Ishikawa (cell line): Measurements from ENCODE around the gene CLIP4.

Source experiments
- CEBPB ChIP-seq: IDR thresholded peaks from 2 replicates; pipeline ENCODE4 v1.6.1; 2012
- CREB1 ChIP-seq: IDR thresholded peaks from 2 replicates; pipeline ENCODE4 v1.6.1; 2012; ENCODE audit warnings: low read depth
- EGR1 ChIP-seq: IDR thresholded peaks from 2 replicates; pipeline ENCODE4 v1.6.1; 2012
- EP300 ChIP-seq: IDR thresholded peaks from 2 replicates; pipeline ENCODE4 v1.6.1; 2012; ENCODE audit warnings: borderline replicate concordance
- FOXM1 ChIP-seq: IDR thresholded peaks from 2 replicates; pipeline ENCODE4 v1.6.1; 2012; ENCODE audit warnings: low read depth, borderline replicate concordance
- MAX ChIP-seq: IDR thresholded peaks from 2 replicates; pipeline ENCODE4 v1.6.1; 2012
- NFIC ChIP-seq: IDR thresholded peaks from 2 replicates; pipeline ENCODE4 v1.6.1; 2012
- RAD21 ChIP-seq: IDR thresholded peaks from 2 replicates; pipeline ENCODE4 v1.6.1; 2012; ENCODE audit warnings: low read depth
- TAF1 ChIP-seq: IDR thresholded peaks from 2 replicates; pipeline ENCODE4 v1.6.1; 2012; ENCODE audit warnings: low read depth, mild to moderate bottlenecking
- TCF12 ChIP-seq: IDR thresholded peaks from 2 replicates; pipeline ENCODE4 v1.6.1; 2012; ENCODE audit warnings: low read depth
- TEAD4 ChIP-seq: IDR thresholded peaks from 2 replicates; pipeline ENCODE4 v1.6.1; 2012
- YY1 ChIP-seq: IDR thresholded peaks from 2 replicates; pipeline ENCODE4 v1.6.1; 2012; ENCODE audit warnings: low read depth
- ZBTB7A ChIP-seq: IDR thresholded peaks from 2 replicates; pipeline ENCODE4 v1.6.1; 2012; ENCODE audit warnings: low read depth
- TF ChIP-seq, protein P1 (sequence below): IDR thresholded peaks from 2 replicates; pipeline ENCODE4 v1.6.1; 2012; ENCODE audit warnings: low read depth, mild to moderate bottlenecking
- TF ChIP-seq, protein P2 (sequence below): IDR thresholded peaks from 2 replicates; pipeline ENCODE4 v1.6.1; 2012

CLIP4 gene

GRCh38 chr2:29219374-29219773 is 104.2 kb downstream of the CLIP4 start:
- TF ChIP-seq EP300 (no peak), EGR1 (no peak), YY1 (no peak), RAD21 (no peak), CREB1 (no peak), MAX (no peak), TEAD4 (no peak), TAF1 (no peak), CEBPB (no peak), ZBTB7A (no peak), NFIC (no peak), TCF12 (no peak), FOXM1 (no peak)
- TF ChIP-seq, protein P1, sequence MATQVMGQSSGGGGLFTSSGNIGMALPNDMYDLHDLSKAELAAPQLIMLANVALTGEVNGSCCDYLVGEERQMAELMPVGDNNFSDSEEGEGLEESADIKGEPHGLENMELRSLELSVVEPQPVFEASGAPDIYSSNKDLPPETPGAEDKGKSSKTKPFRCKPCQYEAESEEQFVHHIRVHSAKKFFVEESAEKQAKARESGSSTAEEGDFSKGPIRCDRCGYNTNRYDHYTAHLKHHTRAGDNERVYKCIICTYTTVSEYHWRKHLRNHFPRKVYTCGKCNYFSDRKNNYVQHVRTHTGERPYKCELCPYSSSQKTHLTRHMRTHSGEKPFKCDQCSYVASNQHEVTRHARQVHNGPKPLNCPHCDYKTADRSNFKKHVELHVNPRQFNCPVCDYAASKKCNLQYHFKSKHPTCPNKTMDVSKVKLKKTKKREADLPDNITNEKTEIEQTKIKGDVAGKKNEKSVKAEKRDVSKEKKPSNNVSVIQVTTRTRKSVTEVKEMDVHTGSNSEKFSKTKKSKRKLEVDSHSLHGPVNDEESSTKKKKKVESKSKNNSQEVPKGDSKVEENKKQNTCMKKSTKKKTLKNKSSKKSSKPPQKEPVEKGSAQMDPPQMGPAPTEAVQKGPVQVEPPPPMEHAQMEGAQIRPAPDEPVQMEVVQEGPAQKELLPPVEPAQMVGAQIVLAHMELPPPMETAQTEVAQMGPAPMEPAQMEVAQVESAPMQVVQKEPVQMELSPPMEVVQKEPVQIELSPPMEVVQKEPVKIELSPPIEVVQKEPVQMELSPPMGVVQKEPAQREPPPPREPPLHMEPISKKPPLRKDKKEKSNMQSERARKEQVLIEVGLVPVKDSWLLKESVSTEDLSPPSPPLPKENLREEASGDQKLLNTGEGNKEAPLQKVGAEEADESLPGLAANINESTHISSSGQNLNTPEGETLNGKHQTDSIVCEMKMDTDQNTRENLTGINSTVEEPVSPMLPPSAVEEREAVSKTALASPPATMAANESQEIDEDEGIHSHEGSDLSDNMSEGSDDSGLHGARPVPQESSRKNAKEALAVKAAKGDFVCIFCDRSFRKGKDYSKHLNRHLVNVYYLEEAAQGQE, result no peak
- TF ChIP-seq, protein P2, sequence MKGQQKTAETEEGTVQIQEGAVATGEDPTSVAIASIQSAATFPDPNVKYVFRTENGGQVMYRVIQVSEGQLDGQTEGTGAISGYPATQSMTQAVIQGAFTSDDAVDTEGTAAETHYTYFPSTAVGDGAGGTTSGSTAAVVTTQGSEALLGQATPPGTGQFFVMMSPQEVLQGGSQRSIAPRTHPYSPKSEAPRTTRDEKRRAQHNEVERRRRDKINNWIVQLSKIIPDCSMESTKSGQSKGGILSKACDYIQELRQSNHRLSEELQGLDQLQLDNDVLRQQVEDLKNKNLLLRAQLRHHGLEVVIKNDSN, result no peak

GRCh38 chr2:29220506-29221270 is 105.5 kb downstream of the CLIP4 start:
- TF ChIP-seq YY1, result no peak
- no peak for TF ChIP-seq RAD21
- TF ChIP-seq NFIC, result no peak
- TF ChIP-seq EGR1, result no peak
- TF ChIP-seq, protein P1, result no peak
- no peak for TF ChIP-seq MAX
- no peak for TF ChIP-seq TCF12
- TF ChIP-seq TEAD4, result no peak
- TF ChIP-seq TAF1, result no peak
- no peak for TF ChIP-seq ZBTB7A

DNA sequence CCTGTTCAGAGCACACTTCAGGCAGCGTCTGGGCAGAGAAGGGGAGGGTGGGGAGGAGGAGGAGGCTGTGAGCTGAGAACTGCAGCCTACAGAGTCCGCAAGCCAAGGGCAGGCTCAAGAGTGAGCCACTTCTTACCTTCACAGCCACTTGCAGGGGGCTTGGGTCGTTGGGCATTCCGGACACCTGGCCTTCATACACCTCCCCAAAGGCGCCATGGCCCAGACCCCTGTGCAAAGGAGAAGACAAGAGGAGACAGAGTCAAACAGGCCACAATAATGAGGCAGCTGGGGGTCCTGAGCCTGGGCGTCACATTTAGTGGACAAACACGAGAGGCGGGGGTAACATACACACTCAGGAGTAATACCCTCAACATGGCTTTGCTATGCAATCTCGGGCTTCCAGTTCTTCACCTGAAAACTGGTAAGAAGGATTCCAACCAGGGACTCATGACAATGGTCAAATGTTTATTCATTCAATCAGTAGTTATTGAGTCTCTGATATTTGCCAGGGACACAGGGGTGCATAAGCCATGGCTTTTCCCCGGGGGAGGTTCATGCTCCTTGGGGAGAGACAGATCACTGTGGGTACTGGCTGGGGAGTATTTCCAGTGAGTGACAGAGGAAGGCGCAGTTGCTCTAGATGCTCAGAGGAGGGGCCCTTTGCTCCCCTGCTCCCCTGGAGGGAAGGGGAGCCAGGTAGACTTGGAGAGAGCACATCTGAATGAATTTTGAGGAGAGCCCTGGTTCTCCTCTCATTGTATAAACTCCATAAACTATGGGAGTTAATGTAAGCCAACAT is 107.4 kb downstream of the CLIP4 start:
- TF ChIP-seq, protein P1, result no peak
- TF ChIP-seq ZBTB7A (no peak), TAF1 (no peak), CREB1 (no peak), EGR1 (no peak), CEBPB (no peak), MAX (no peak), TCF12 (no peak), EP300 (no peak), TEAD4 (no peak)

DNA sequence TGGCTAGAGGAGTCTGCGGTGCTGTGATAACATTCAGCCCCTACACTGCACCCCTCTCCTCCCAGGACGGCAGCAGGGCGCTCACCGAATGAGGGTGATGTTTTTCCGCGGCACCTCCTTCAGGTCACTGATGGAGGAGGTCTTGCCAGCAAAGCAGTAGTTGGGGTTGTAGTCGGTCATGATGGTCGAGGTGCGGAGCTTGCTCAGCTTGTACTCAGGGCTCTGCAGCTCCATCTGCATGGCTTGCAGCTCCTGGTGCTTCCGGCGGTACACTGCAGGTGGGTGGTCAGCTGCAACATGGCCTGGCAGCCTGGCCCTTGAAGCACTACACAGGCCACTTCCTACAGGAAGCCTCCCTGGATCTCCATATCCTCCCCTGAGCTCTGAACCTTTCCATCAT is 108.0 kb downstream of the CLIP4 start:
- TF ChIP-seq RAD21 (no peak), CEBPB (no peak), CREB1 (no peak), ZBTB7A (no peak), TAF1 (no peak), YY1 (no peak)
- TF ChIP-seq, protein P1, result no peak
